Measurements from ENCODE around the gene VTI1A. TPM values are rescaled to one million over a fixed set of nuclear protein-coding genes. Genes with fewer than 3 reads are reported as not detected.
"Not testable (repeated sequence)": the region's sequence is repeated elsewhere in the genome, so short reads cannot be mapped to it uniquely, and the experiment has no call there.

VTI1A gene
- total RNA-seq, 1 experiment from 2014 or later, result 61.7 TPM

- Histone ChIP-seq H3K27ac (ENCODE audit: low read length) (no peak overlapping the region), H2AFZ (ENCODE audit: low read length) (0 out of 2 replicates have a peak overlapping the region, but pooled peaks have one; percentile 13), H3K4me3 (ENCODE audit: low read length) (no peak overlapping the region), H3K36me3 (ENCODE audit: insufficient read depth, low read length) (no peaks in the 10 kb centered on the region), H3K9me3 (ENCODE audit: low read length) (no peaks in the 10 kb centered on the region), H3K9ac (ENCODE audit: low read length) (no peak overlapping the region), H4K20me1 (ENCODE audit: insufficient read depth, low read depth, low read length) (no peaks in the 10 kb centered on the region), H3K4me2 (ENCODE audit: low read depth, low read length, poor library complexity, severe bottlenecking) (no peak overlapping the region), H3K79me2 (ENCODE audit: low read length) (no peaks in the 10 kb centered on the region), H3K4me1 (ENCODE audit: low read length) (peaks cover 17% of the 10 kb centered on the region), H3K9me2 (replicated peaks; ENCODE audit: insufficient read depth, low read length) (no peaks in the 10 kb centered on the region), H3K27me3 (ENCODE audit: low read length) (no peaks in the 10 kb centered on the region)
- peak; percentile 85 for DNase-seq
Measured at GRCh38 chr10:112721080-112721698, 274.2 kb downstream of the VTI1A start.

- H3K4me1 ChIP-seq (ENCODE audit: low read length), result peaks cover 17% of the 10 kb centered on the region
- H3K27ac ChIP-seq (ENCODE audit: low read length), result no peak overlapping the region
- H3K79me2 ChIP-seq (ENCODE audit: low read length), result no peaks in the 10 kb centered on the region
- no peaks in the 10 kb centered on the region for H3K36me3 ChIP-seq (ENCODE audit: insufficient read depth, low read length)
- H2AFZ ChIP-seq (ENCODE audit: low read length), result no peak overlapping the region
- no peaks in the 10 kb centered on the region for H3K27me3 ChIP-seq (ENCODE audit: low read length)
- H3K9me3 ChIP-seq (ENCODE audit: low read length), result no peaks in the 10 kb centered on the region
- no peaks in the 10 kb centered on the region for H4K20me1 ChIP-seq (ENCODE audit: insufficient read depth, low read depth, low read length)
- no peak overlapping the region for H3K4me3 ChIP-seq (ENCODE audit: low read length)
- no peak overlapping the region for H3K9ac ChIP-seq (ENCODE audit: low read length)
- DNase-seq, result no peak
- no peaks in the 10 kb centered on the region for H3K9me2 ChIP-seq (replicated peaks; ENCODE audit: insufficient read depth, low read length)
- no peak overlapping the region for H3K4me2 ChIP-seq (ENCODE audit: low read depth, low read length, poor library complexity, severe bottlenecking)
Measured at GRCh38 chr10:112722758-112723157, 275.7 kb downstream of the VTI1A start.

DNA sequence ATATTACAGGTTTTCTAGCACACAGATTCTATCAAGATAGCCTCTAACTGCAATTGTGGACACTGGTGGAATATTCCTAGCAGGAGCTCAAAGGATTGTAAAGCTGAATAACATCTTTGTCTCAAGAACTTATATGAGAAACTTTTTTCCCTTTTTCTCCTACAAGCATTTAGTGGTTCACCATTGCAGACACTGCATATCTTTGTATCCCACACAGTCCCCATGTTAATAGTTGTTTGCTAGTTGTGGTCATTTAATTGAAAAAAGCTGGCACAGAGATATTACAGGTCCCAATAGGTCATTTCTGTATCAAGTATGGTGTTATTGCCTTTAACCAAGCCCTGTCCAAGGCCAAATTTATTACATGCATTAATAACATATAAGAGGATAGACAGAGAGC is 276.9 kb downstream of the VTI1A start:
- Histone ChIP-seq H3K79me2 (ENCODE audit: low read length) (no peaks in the 10 kb centered on the region), H3K4me1 (ENCODE audit: low read length) (peaks cover 17% of the 10 kb centered on the region), H3K9me2 (replicated peaks; ENCODE audit: insufficient read depth, low read length) (no peaks in the 10 kb centered on the region), H3K4me2 (ENCODE audit: low read depth, low read length, poor library complexity, severe bottlenecking) (no peak overlapping the region), H3K27ac (ENCODE audit: low read length) (no peak overlapping the region), H4K20me1 (ENCODE audit: insufficient read depth, low read depth, low read length) (no peaks in the 10 kb centered on the region), H3K36me3 (ENCODE audit: insufficient read depth, low read length) (no peaks in the 10 kb centered on the region), H3K27me3 (ENCODE audit: low read length) (no peaks in the 10 kb centered on the region), H3K9ac (ENCODE audit: low read length) (no peak overlapping the region), H3K4me3 (ENCODE audit: low read length) (no peak overlapping the region), H3K9me3 (ENCODE audit: low read length) (no peaks in the 10 kb centered on the region), H2AFZ (ENCODE audit: low read length) (no peak overlapping the region)
- no peak for DNase-seq

GRCh38 chr10:112724404-112724991 is 277.5 kb downstream of the VTI1A start:
- H3K79me2 ChIP-seq (ENCODE audit: low read length), result no peaks in the 10 kb centered on the region
- H3K27me3 ChIP-seq (ENCODE audit: low read length), result no peaks in the 10 kb centered on the region
- H3K9ac ChIP-seq (ENCODE audit: low read length), result no peak overlapping the region
- no peaks in the 10 kb centered on the region for H3K9me2 ChIP-seq (replicated peaks; ENCODE audit: insufficient read depth, low read length)
- H3K27ac ChIP-seq (ENCODE audit: low read length), result no peak overlapping the region
- H3K36me3 ChIP-seq (ENCODE audit: insufficient read depth, low read length), result no peaks in the 10 kb centered on the region
- DNase-seq, result no peak
- H3K4me1 ChIP-seq (ENCODE audit: low read length), result peaks cover 17% of the 10 kb centered on the region
- no peak overlapping the region for H3K4me2 ChIP-seq (ENCODE audit: low read depth, low read length, poor library complexity, severe bottlenecking)
- H4K20me1 ChIP-seq (ENCODE audit: insufficient read depth, low read depth, low read length), result no peaks in the 10 kb centered on the region
- no peaks in the 10 kb centered on the region for H3K9me3 ChIP-seq (ENCODE audit: low read length)
- no peak overlapping the region for H2AFZ ChIP-seq (ENCODE audit: low read length)
- H3K4me3 ChIP-seq (ENCODE audit: low read length), result no peak overlapping the region

GRCh38 chr10:112728118-112728883 is 281.3 kb downstream of the VTI1A start:
- H4K20me1 ChIP-seq (ENCODE audit: insufficient read depth, low read depth, low read length), result no peaks in the 10 kb centered on the region
- no peak for DNase-seq
- H3K4me3 ChIP-seq (ENCODE audit: low read length), result no peak overlapping the region
- H3K36me3 ChIP-seq (ENCODE audit: insufficient read depth, low read length), result no peaks in the 10 kb centered on the region
- H3K4me1 ChIP-seq (ENCODE audit: low read length), result peaks cover 24% of the 10 kb centered on the region
- no peak overlapping the region for H3K27ac ChIP-seq (ENCODE audit: low read length)
- H3K9me2 ChIP-seq (replicated peaks; ENCODE audit: insufficient read depth, low read length), result no peaks in the 10 kb centered on the region
- no peaks in the 10 kb centered on the region for H3K79me2 ChIP-seq (ENCODE audit: low read length)
- no peaks in the 10 kb centered on the region for H3K27me3 ChIP-seq (ENCODE audit: low read length)
- no peak overlapping the region for H3K4me2 ChIP-seq (ENCODE audit: low read depth, low read length, poor library complexity, severe bottlenecking)
- no peak overlapping the region for H2AFZ ChIP-seq (ENCODE audit: low read length)
- no peaks in the 10 kb centered on the region for H3K9me3 ChIP-seq (ENCODE audit: low read length)
- no peak overlapping the region for H3K9ac ChIP-seq (ENCODE audit: low read length)

- Histone ChIP-seq H2AFZ (ENCODE audit: low read length) (no peak overlapping the region), H3K4me3 (ENCODE audit: low read length) (no peak overlapping the region), H3K36me3 (ENCODE audit: insufficient read depth, low read length) (no peaks in the 10 kb centered on the region), H3K9me2 (replicated peaks; ENCODE audit: insufficient read depth, low read length) (no peaks in the 10 kb centered on the region), H4K20me1 (ENCODE audit: insufficient read depth, low read depth, low read length) (no peaks in the 10 kb centered on the region), H3K27ac (ENCODE audit: low read length) (no peak overlapping the region), H3K9ac (ENCODE audit: low read length) (no peak overlapping the region), H3K9me3 (ENCODE audit: low read length) (no peaks in the 10 kb centered on the region), H3K79me2 (ENCODE audit: low read length) (no peaks in the 10 kb centered on the region), H3K4me2 (ENCODE audit: low read depth, low read length, poor library complexity, severe bottlenecking) (no peak overlapping the region), H3K27me3 (ENCODE audit: low read length) (no peaks in the 10 kb centered on the region), H3K4me1 (ENCODE audit: low read length) (peaks cover 24% of the 10 kb centered on the region)
- no peak for DNase-seq
Measured at GRCh38 chr10:112728997-112729396, 282.0 kb downstream of the VTI1A start.

DNA sequence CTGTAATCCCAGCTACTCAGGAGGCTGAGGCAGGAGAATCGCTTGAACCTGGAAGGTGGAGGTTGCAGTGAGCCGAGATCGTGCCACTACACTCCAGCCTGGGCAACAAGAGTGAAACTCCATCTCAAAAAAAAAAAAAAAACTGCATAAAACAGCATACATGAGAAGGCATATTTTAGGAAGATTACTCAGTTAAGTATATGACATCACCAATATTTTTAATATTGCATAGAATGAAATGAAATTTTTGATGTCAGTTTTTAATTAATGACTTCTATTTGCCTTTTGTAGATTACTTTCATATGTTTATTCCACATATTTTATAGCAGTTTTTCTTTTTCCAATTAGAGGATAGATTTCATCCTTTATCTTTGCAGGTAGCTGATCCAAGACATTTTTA is 284.4 kb downstream of the VTI1A start:
- not testable (repeated sequence) for H3K36me3 ChIP-seq (ENCODE audit: insufficient read depth, low read length); H2AFZ ChIP-seq (ENCODE audit: low read length); H4K20me1 ChIP-seq (ENCODE audit: insufficient read depth, low read depth, low read length); DNase-seq; H3K27me3 ChIP-seq (ENCODE audit: low read length); H3K79me2 ChIP-seq (ENCODE audit: low read length); H3K9me2 ChIP-seq (replicated peaks; ENCODE audit: insufficient read depth, low read length); H3K9me3 ChIP-seq (ENCODE audit: low read length)
- H3K4me3 ChIP-seq (ENCODE audit: low read length), result peak overlapping the region; percentile 33; the same call in 1 of the 2 replicates
- H3K27ac ChIP-seq (ENCODE audit: low read length), result peak overlapping the region; percentile 62
- peaks cover 24% of the 10 kb centered on the region for H3K4me1 ChIP-seq (ENCODE audit: low read length)
- peak overlapping the region; percentile 63 for H3K4me2 ChIP-seq (ENCODE audit: low read depth, low read length, poor library complexity, severe bottlenecking)
- H3K9ac ChIP-seq (ENCODE audit: low read length), result peak overlapping the region; percentile 38

GRCh38 chr10:112732277-112732921 is 285.4 kb downstream of the VTI1A start:
- peak; percentile 77 for DNase-seq
- Histone ChIP-seq H3K27me3 (ENCODE audit: low read length) (no peaks in the 10 kb centered on the region), H3K4me2 (ENCODE audit: low read depth, low read length, poor library complexity, severe bottlenecking) (peak overlapping the region; percentile 63), H3K4me1 (ENCODE audit: low read length) (peaks cover 24% of the 10 kb centered on the region), H3K36me3 (ENCODE audit: insufficient read depth, low read length) (no peaks in the 10 kb centered on the region), H3K4me3 (ENCODE audit: low read length) (peak overlapping the region; percentile 33), H3K27ac (ENCODE audit: low read length) (peak overlapping the region; percentile 62), H3K9me3 (ENCODE audit: low read length) (no peaks in the 10 kb centered on the region), H4K20me1 (ENCODE audit: insufficient read depth, low read depth, low read length) (no peaks in the 10 kb centered on the region), H3K79me2 (ENCODE audit: low read length) (no peaks in the 10 kb centered on the region), H2AFZ (ENCODE audit: low read length) (no peak overlapping the region), H3K9me2 (replicated peaks; ENCODE audit: insufficient read depth, low read length) (no peaks in the 10 kb centered on the region), H3K9ac (ENCODE audit: low read length) (peak overlapping the region; percentile 38; the same call in 1 of the 2 replicates)
